ENCODE results near the gene PREP.

PREP gene

DNA sequence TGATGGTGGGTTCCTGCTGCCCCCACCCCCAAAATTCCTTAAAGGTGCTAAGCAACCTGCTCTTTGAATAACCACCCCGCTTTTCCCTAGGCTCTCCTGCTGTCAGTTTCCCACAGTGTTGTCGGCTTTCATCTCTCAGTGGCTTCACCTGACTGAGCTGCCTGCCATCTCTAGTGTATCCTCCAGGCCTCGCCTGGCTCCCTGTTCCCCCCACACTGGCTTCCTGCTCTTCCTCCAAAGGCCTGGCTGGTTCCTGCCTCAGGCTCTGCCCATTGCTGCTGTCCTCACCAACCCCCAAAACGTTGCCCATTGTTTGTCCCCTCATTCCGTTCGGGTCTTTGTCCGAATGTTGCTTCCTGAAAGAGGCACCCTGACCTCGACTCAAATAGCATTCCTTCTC, 129.3 kb downstream of the PREP start:
- Histone ChIP-seq H3K27me3 (ENCODE audit: insufficient read depth, low read length, poor library complexity, severe bottlenecking) (no peaks in the 10 kb centered on the region), H3K9me3 (ENCODE audit: insufficient read depth, low read depth, low read length) (no peaks in the 10 kb centered on the region), H3K9ac (ENCODE audit: low read depth, low read length, poor library complexity, severe bottlenecking) (no peak overlapping the region), H4K20me1 (ENCODE audit: insufficient read depth, low read length, poor library complexity, severe bottlenecking) (no peaks in the 10 kb centered on the region), H3K4me1 (ENCODE audit: insufficient read depth, low read length, poor library complexity, severe bottlenecking) (no peaks in the 10 kb centered on the region), H3K36me3 (ENCODE audit: insufficient read depth, low read length) (peaks cover 35% of the 10 kb centered on the region; the same call in 1 of the 2 replicates), H2AFZ (ENCODE audit: low read length) (no peak overlapping the region), H3F3A (ENCODE audit: low read depth) (no peaks in the 10 kb centered on the region), H3K4me3 (ENCODE audit: low read length, poor library complexity, severe bottlenecking) (no peak overlapping the region), H3K79me2 (ENCODE audit: insufficient read depth, low read length) (no peaks in the 10 kb centered on the region), H3K9me2 (replicated peaks; ENCODE audit: low read depth, low read length) (no peaks in the 10 kb centered on the region), H3K4me2 (ENCODE audit: low read depth, low read length, poor library complexity, severe bottlenecking) (no peak overlapping the region)
- TF ChIP-seq, protein P1, sequence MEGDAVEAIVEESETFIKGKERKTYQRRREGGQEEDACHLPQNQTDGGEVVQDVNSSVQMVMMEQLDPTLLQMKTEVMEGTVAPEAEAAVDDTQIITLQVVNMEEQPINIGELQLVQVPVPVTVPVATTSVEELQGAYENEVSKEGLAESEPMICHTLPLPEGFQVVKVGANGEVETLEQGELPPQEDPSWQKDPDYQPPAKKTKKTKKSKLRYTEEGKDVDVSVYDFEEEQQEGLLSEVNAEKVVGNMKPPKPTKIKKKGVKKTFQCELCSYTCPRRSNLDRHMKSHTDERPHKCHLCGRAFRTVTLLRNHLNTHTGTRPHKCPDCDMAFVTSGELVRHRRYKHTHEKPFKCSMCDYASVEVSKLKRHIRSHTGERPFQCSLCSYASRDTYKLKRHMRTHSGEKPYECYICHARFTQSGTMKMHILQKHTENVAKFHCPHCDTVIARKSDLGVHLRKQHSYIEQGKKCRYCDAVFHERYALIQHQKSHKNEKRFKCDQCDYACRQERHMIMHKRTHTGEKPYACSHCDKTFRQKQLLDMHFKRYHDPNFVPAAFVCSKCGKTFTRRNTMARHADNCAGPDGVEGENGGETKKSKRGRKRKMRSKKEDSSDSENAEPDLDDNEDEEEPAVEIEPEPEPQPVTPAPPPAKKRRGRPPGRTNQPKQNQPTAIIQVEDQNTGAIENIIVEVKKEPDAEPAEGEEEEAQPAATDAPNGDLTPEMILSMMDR (conservative IDR thresholded peaks at IDR 0.05; ENCODE audit: low read length): no peak
- TF ChIP-seq EZH2phosphoT487 (IDR thresholded peaks at IDR 0.05; ENCODE audit: borderline replicate concordance): no peak

DNA sequence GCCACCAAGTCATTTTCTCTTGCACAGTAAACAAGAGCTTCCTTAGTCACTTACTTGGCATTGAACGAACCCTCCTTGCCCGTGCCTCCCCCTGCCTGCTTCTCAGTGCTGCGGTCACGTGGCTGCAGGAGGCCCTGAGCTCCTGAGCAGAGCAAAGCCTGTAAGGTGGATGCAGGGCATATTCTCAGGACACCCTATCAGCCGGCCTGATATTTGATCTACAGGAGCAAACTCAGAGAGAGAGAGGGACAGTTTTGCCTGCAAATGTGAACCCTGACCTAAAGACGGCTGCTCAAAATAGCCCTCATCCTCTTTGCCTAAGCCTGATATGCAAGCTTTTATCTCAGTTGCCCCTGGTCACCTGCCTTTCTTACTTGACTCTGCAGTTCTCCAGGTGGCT, 130.1 kb downstream of the PREP start:
- Histone ChIP-seq H3K4me2 (ENCODE audit: low read depth, low read length, poor library complexity, severe bottlenecking) (no peak overlapping the region), H2AFZ (ENCODE audit: low read length) (no peak overlapping the region), H3F3A (ENCODE audit: low read depth) (no peaks in the 10 kb centered on the region), H3K4me3 (ENCODE audit: low read length, poor library complexity, severe bottlenecking) (no peak overlapping the region), H3K4me1 (ENCODE audit: insufficient read depth, low read length, poor library complexity, severe bottlenecking) (no peaks in the 10 kb centered on the region), H3K9me3 (ENCODE audit: insufficient read depth, low read depth, low read length) (no peaks in the 10 kb centered on the region), H3K27me3 (ENCODE audit: insufficient read depth, low read length, poor library complexity, severe bottlenecking) (no peaks in the 10 kb centered on the region), H3K9me2 (replicated peaks; ENCODE audit: low read depth, low read length) (no peaks in the 10 kb centered on the region), H3K9ac (ENCODE audit: low read depth, low read length, poor library complexity, severe bottlenecking) (no peak overlapping the region), H3K79me2 (ENCODE audit: insufficient read depth, low read length) (no peaks in the 10 kb centered on the region), H3K36me3 (ENCODE audit: insufficient read depth, low read length) (peaks cover 27% of the 10 kb centered on the region; the same call in 1 of the 2 replicates), H4K20me1 (ENCODE audit: insufficient read depth, low read length, poor library complexity, severe bottlenecking) (no peaks in the 10 kb centered on the region)
- no peak for TF ChIP-seq EZH2phosphoT487 (IDR thresholded peaks at IDR 0.05; ENCODE audit: borderline replicate concordance)
- TF ChIP-seq, protein P1 (conservative IDR thresholded peaks at IDR 0.05; ENCODE audit: low read length): no peak

GRCh38 chr6:105270511-105270910, 132.4 kb downstream of the PREP start:
- Histone ChIP-seq H4K20me1 (ENCODE audit: insufficient read depth, low read length, poor library complexity, severe bottlenecking) (no peaks in the 10 kb centered on the region), H2AFZ (ENCODE audit: low read length) (no peak overlapping the region), H3K4me3 (ENCODE audit: low read length, poor library complexity, severe bottlenecking) (no peak overlapping the region), H3K27me3 (ENCODE audit: insufficient read depth, low read length, poor library complexity, severe bottlenecking) (no peaks in the 10 kb centered on the region), H3K36me3 (ENCODE audit: insufficient read depth, low read length) (peaks cover 9% of the 10 kb centered on the region; the same call in 1 of the 2 replicates), H3K9me2 (replicated peaks; ENCODE audit: low read depth, low read length) (no peaks in the 10 kb centered on the region), H3K9ac (ENCODE audit: low read depth, low read length, poor library complexity, severe bottlenecking) (no peak overlapping the region), H3K4me2 (ENCODE audit: low read depth, low read length, poor library complexity, severe bottlenecking) (no peak overlapping the region), H3F3A (ENCODE audit: low read depth) (no peaks in the 10 kb centered on the region), H3K4me1 (ENCODE audit: insufficient read depth, low read length, poor library complexity, severe bottlenecking) (no peaks in the 10 kb centered on the region), H3K79me2 (ENCODE audit: insufficient read depth, low read length) (no peaks in the 10 kb centered on the region), H3K9me3 (ENCODE audit: insufficient read depth, low read depth, low read length) (0 out of 2 replicates have a peak, but pooled peaks cover 3% of the 10 kb centered on the region)
- TF ChIP-seq, protein P1 (conservative IDR thresholded peaks at IDR 0.05; ENCODE audit: low read length): no peak
- no peak for TF ChIP-seq EZH2phosphoT487 (IDR thresholded peaks at IDR 0.05; ENCODE audit: borderline replicate concordance)
